GM08714 (cell line): Measurements from ENCODE around the gene MMP8.
"Not testable (repeated sequence)": the region's sequence is repeated elsewhere in the genome, so short reads cannot be mapped to it uniquely, and the experiment has no call there.

Source experiments
- H3K4me3 ChIP-seq: fragments of 200-500 bp; sonication (Bioruptor generic); 2 replicates; pipeline ENCODE4 v1.5.1; 2014; ENCODE audit warnings: mild to moderate bottlenecking, low read length, inconsistent platforms
- ZNF274 ChIP-seq: IDR thresholded peaks from 2 replicates; pipeline ENCODE4 v1.6.1; 2012; ENCODE audit warnings: mild to moderate bottlenecking, low read depth, low read length

MMP8 gene, protein sequence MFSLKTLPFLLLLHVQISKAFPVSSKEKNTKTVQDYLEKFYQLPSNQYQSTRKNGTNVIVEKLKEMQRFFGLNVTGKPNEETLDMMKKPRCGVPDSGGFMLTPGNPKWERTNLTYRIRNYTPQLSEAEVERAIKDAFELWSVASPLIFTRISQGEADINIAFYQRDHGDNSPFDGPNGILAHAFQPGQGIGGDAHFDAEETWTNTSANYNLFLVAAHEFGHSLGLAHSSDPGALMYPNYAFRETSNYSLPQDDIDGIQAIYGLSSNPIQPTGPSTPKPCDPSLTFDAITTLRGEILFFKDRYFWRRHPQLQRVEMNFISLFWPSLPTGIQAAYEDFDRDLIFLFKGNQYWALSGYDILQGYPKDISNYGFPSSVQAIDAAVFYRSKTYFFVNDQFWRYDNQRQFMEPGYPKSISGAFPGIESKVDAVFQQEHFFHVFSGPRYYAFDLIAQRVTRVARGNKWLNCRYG

GRCh38 chr11:102724904-102725500, at the start of gene MMP8:
MMP8 (minus strand) TSS chr11:102724954; CDS start chr11:102724855, 99 bp downstream.
- TF ChIP-seq ZNF274: no peak
- no peak within 1 kb of the TSS for H3K4me3 ChIP-seq

DNA sequence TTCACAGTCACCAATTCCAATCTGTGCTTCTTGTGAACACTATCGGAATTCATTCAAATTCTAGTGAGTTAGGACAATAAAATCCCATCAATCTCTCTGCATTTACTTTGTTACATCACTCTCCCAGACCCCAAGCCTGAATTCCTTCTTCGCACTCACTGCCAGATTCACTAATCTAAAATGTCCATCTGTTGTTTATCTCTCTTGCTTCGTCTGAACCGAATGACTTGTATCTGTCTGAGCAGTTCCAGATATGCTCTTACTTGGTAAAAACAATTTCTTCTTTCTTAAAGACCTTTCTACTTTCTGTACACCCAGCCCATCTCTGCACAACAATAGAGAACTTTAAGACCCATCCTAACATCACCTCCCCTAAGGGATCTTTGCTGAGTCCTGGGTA, 48.6 kb upstream of the MMP8 start:
- no peak overlapping the region for H3K4me3 ChIP-seq
- TF ChIP-seq ZNF274: no peak

DNA sequence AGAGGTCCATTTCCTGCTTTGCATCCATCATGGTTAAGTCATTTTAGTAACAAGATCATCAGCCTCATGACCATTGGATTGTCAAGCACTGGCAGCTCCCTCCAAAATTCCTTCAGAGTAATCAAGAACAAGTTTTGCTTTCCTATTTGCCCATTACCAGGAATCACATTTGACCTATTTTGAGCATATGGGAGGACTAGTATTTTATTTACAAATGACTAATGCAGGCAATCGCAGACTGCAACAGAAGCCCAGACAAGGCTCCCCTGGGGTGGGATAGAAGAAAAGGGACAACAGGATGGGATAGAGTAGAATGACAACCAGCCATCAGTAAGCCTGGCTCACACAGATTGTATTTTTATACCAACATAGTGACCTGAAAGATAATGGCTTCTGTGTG, 46.6 kb upstream of the MMP8 start:
- no peak for TF ChIP-seq ZNF274
- no peak overlapping the region for H3K4me3 ChIP-seq

- TF ChIP-seq ZNF274: no peak
- H3K4me3 ChIP-seq: no peak overlapping the region
Measured at GRCh38 chr11:102770191-102770590, 45.4 kb upstream of the MMP8 start.

- TF ChIP-seq ZNF274: no peak
- H3K4me3 ChIP-seq: no peak overlapping the region
Measured at GRCh38 chr11:102767800-102768199, 43.0 kb upstream of the MMP8 start.

GRCh38 chr11:102763440-102763839, 38.7 kb upstream of the MMP8 start:
- TF ChIP-seq ZNF274: no peak

DNA sequence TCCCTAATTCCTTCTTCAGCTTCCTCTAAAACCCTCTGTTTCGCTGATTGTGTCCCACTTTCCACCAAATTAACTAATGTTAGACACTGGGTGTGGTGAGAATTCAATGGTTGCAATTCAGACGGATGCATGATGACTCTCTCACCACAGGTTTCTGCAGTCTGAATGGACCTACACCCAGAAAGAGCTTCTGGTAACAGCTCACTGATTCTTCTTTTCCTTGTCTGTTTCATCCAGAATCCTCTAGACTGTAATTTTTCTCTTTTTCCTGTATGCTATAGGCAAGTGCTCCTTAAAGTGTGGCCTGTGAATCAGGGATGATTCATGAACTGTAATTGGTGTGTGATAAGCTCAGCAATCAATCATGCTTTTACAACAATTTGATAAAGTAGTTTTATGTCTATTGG, 37.6 kb upstream of the MMP8 start:
- no peak for TF ChIP-seq ZNF274

More at GRCh38 chr11:102763440-102763839, 38.7 kb upstream of the MMP8 start:
- H3K4me3 ChIP-seq: no peak overlapping the region

GRCh38 chr11:102761646-102762238, 37.0 kb upstream of the MMP8 start:
- TF ChIP-seq ZNF274: no peak
- H3K4me3 ChIP-seq: no peak overlapping the region

More for the DNA sequence above, 37.6 kb upstream of the MMP8 start:
- no peak overlapping the region for H3K4me3 ChIP-seq

GRCh38 chr11:102760344-102761035, 35.7 kb upstream of the MMP8 start:
- TF ChIP-seq ZNF274: no peak

GRCh38 chr11:102757823-102758549, 33.2 kb upstream of the MMP8 start:
- no peak for TF ChIP-seq ZNF274
- no peak overlapping the region for H3K4me3 ChIP-seq

More at GRCh38 chr11:102760344-102761035, 35.7 kb upstream of the MMP8 start:
- no peak overlapping the region for H3K4me3 ChIP-seq

GRCh38 chr11:102753267-102753666, 28.5 kb upstream of the MMP8 start:
- H3K4me3 ChIP-seq: no peak overlapping the region
- no peak for TF ChIP-seq ZNF274

- TF ChIP-seq ZNF274: no peak
Measured at GRCh38 chr11:102751673-102752072, 26.9 kb upstream of the MMP8 start.

DNA sequence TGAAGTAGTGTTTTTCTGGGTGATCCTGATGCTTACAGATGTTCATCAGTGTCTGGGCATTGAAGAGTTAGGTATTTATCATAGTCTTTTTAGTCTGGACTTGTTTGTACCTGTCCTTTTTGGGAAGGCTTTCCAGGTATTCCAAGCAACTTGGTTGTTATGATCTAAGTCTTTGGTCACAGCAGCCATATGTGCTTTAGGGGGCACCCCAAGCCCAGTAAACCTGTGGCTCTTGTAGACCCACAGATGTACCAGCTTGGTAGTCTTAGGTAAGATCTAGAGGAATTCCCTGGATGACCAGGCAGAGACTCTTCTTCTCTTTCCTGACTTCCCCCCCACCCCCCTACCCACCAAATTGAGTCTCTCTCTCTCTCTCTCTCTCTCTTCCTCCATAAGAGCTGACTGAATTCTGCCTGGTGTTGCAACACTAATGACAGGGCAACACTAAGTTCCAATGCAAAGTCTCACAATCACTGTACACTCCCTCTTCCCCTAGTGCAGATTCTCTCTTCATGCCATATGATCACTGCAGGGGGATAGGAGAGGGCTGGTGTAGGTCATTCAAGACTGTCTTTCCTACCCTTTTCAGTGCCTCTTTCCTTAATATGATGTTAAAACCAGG, 24.5 kb upstream of the MMP8 start:
- no peak overlapping the region for H3K4me3 ChIP-seq
- no peak for TF ChIP-seq ZNF274

More at GRCh38 chr11:102751673-102752072, 26.9 kb upstream of the MMP8 start:
- no peak overlapping the region for H3K4me3 ChIP-seq

DNA sequence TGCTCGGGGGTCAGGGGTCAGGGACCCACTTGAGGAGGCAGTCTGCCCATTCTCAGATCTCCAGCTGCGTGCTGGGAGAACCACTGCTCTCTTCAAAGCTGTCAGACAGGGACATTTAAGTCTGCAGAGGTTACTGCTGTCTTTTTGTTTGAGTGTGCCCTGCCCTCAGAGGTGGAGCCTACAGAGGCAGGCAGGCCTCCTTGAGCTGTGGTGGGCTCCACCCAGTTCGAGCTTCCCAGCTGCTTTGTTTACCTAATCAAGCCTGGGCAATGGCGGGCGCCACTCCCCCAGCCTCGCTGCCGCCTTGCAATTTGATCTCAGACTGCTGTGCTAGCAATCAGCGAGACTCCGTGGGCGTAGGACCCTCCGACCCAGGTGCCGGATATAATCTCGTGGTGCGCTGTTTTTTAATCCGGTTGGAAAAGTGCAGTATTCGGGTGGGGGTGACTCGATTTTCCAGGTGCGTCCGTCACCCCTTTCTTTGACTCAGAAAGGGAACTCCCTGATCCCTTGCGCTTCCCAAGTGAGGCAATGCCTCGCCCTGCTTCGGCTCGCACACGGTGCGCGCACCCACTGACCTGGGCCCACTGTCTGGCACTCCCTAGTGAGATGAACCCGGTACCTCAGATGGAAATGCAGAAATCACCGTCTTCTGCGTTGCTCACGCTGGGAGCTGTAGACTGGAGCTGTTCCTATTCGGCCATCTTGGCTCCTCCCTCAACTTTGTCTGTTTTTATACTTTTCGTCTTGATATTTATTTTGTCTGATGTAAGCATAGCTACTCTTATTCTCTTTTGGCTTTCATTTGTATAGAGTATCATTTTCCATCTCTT, 22.2 kb upstream of the MMP8 start:
- not testable (repeated sequence) for H3K4me3 ChIP-seq
